Neutrophil (primary cell): ENCODE measurements around the gene GPR108.

Experiments
- H3K27ac ChIP-seq: fragments of 200-600 bp; sonication (generic); 2 replicates; pipeline ENCODE4 v1.5.1; 2016; ENCODE audit warnings: mild to moderate bottlenecking, moderate library complexity
- H3K27me3 ChIP-seq: fragments of 200-600 bp; sonication (generic); 2 replicates; pipeline ENCODE4 v1.6.0; 2016; ENCODE audit warnings: mild to moderate bottlenecking
- H3K36me3 ChIP-seq: fragments of 200-600 bp; sonication (generic); 2 replicates; pipeline ENCODE4 v1.5.1; 2017
- H3K4me1 ChIP-seq, 2 experiments: fragments of 200-600 bp in 1 of 2; sonication (generic) in 1 of 2; 1 replicate in 1 of 2; 2 replicates in 1 of 2; pipeline versions ENCODE4 v1.5.1 to v1.6.1; 2013 to 2016; ENCODE audit warnings: low read depth in 1 of 2, low read length in 1 of 2, mild to moderate bottlenecking in 1 of 2, moderate library complexity in 1 of 2; ENCODE audit not compliant: control insufficient read depth in 1 of 2, insufficient read depth in 1 of 2
- H3K4me3 ChIP-seq, 2 experiments: fragments of 200-600 bp in 1 of 2; sonication (generic) in 1 of 2; 1 replicate in 1 of 2; 2 replicates in 1 of 2; pipeline ENCODE4 v1.5.1; 2013 to 2016; ENCODE audit warnings: low read depth in 1 of 2, low read length in 1 of 2, mild to moderate bottlenecking in 1 of 2, moderate library complexity in 1 of 2
- H3K9me3 ChIP-seq: fragments of 200-600 bp; sonication (generic); 2 replicates; pipeline ENCODE4 v1.5.1; 2016
- TF ChIP-seq, protein P1 (sequence below): fragments of 200-600 bp; sonication (generic); IDR thresholded peaks from 2 replicates; pipeline ENCODE4 v1.5.1; 2016; ENCODE audit warnings: antibody characterized with exemption

The GPR108 gene

DNA sequence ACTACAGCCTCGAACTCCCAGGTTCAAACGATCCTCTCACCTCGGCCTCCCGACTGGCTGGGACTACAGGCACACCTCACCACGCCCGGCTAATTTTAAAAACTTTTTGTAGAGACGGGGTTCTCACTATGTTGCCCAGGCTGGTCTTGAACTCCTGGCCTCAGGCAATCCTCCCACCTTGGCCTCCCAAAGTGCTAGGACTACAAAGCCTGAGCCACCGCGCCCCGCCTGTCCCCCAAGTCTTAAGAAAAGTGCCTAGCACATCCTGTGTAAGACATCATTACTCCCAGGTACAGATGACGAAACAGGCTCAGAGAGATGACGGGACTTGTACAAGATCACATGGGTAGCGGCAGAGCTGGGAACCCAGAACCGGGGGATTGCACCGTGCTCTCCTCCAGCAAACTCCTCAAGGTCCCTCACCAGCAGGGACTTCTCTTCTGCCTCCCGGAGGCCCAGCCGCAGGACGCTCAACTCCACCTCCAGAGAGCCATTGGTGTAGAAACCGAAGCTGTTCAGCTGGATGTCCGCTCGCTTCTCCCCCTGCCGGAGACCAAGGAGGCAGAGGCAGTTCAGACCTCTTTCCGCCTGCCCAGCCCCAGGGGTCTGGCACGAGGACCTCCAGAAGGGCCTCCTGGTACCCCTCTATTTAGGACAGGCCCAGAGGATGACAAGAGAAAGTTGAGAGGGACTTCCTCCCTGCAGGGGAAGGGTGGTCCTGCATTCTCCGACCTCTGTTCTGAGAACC, 1.0 kb downstream of the GPR108 start:
- peaks cover 37% of the 10 kb centered on the region for H3K36me3 ChIP-seq
- TF ChIP-seq, protein P1, sequence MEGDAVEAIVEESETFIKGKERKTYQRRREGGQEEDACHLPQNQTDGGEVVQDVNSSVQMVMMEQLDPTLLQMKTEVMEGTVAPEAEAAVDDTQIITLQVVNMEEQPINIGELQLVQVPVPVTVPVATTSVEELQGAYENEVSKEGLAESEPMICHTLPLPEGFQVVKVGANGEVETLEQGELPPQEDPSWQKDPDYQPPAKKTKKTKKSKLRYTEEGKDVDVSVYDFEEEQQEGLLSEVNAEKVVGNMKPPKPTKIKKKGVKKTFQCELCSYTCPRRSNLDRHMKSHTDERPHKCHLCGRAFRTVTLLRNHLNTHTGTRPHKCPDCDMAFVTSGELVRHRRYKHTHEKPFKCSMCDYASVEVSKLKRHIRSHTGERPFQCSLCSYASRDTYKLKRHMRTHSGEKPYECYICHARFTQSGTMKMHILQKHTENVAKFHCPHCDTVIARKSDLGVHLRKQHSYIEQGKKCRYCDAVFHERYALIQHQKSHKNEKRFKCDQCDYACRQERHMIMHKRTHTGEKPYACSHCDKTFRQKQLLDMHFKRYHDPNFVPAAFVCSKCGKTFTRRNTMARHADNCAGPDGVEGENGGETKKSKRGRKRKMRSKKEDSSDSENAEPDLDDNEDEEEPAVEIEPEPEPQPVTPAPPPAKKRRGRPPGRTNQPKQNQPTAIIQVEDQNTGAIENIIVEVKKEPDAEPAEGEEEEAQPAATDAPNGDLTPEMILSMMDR, result peak; percentile 74

DNA sequence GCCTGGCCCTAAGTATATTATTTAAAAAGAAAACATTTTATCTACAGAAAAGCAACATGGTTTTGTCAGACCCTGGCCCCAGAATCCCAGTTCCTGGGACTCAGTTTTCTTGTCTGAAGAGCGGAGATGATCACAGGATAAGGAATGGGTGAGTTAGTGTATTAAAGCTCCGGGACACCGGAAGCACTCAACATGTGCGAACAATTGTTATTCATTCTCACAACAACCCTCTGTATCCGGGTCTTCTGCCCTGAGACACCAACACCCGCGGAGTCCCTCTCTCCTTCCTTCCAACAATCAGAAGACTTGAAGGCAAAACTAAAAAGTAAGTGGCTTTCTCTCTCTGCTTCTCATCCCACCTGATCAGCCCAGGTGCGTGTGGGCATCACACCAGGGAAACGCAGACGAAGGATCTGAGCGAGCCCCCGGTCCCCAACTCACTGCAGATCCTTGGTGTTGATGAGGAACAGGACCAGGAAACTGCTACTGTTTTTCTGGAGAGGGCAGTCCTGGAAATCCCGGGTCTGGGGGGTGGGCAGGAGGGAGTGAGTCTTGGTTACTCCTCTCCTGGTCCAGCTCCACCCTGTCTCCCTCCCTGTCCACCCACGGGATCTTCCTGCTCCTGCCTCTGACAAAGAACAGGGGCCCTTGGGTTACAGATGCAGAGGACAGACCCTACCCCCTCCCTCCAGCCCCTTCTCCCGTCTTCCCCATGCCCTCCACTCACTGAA, 2.0 kb downstream of the GPR108 start:
- H3K27me3 ChIP-seq, result peaks cover 8% of the 10 kb centered on the region
- TF ChIP-seq, protein P1, result no peak
- H3K4me3 ChIP-seq, result no peak overlapping the region
- peaks cover 46% of the 10 kb centered on the region for H3K36me3 ChIP-seq
- H3K27ac ChIP-seq, result peak overlapping the region; percentile 91
- H3K9me3 ChIP-seq, result no peaks in the 10 kb centered on the region
- H3K4me1 ChIP-seq, result peaks cover 43 to 46% of the 10 kb centered on the region in 2 experiments

More for the DNA sequence above, 1.0 kb downstream of the GPR108 start:
- Histone ChIP-seq H3K27ac (peak overlapping the region; percentile 91), H3K27me3 (peaks cover 18% of the 10 kb centered on the region), H3K4me1 (peaks cover 53 to 56% of the 10 kb centered on the region in 2 experiments), H3K4me3 (peak overlapping the region; percentile 81 to 99), H3K9me3 (no peaks in the 10 kb centered on the region)

DNA sequence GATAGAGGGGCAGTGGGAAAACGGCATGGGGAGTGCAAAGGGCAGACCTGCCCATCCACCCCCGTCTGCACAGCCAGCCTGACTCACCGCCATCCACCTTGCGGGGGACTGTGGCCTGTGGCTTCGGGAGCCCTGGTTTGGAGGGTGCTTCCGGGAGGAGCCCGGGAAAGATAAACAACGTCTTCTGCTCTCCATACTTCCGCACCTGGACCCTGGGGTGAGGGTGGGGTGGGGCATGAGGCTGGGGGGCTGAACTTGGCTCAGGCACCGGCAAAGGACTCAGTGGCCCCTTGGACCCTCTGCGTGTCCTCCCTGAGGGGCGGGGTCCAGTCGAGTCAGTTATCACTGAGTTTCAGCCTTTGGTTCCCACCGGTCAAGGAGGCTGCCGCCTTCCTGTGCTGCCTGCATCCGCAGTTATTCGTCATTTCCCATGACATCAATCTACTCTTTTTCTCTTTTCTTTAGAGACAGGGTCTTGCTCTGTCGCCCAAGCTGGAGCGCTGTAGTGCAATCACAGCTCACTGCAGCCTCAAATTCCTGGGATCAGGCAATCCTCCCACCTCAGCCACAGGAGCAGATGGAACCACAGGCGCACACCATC, 3.2 kb downstream of the GPR108 start:
- H3K4me3 ChIP-seq, result no peak overlapping the region
- H3K27me3 ChIP-seq, result no peaks in the 10 kb centered on the region
- H3K36me3 ChIP-seq, result peaks cover 46% of the 10 kb centered on the region
- no peak overlapping the region for H3K27ac ChIP-seq
- no peaks in the 10 kb centered on the region for H3K9me3 ChIP-seq
- peaks cover 43 to 44% of the 10 kb centered on the region in 2 experiments for H3K4me1 ChIP-seq
- TF ChIP-seq, protein P1, result no peak

DNA sequence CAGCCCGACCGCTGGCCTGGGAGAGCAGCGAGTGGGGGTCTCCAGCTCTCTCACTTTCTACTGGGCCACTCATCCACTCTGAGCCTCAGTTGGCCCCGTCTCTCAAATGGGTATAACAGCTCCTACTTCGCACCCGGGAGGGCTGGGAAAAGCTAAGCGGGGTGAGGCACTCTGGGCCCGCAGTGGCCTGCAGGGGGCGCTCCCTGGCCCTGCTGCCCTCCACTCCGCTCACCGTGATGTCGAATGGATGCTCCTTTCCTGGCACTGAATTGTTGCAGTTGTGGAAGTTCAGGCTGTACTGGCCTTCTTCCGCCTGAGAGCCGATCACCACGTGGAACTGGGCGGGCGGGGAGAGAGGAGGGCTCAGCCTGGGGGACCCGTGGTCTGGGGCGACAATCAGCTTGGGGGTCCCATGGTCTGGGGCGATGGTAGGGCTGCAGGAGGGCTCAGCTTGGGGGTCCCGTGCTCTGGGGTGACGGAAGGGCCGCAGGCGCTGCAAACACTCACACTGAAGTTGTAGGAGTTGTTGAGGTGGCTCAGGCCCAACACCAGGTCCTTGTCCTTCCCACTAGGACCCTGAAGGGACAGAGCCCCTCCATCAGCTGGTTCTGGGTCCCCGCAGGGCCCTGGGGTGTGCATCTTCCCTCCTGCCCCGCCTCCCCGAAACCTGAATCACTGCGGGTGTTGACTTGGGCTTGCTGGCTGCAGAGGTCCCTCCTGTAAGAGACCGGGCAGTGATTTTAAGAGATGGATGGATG, 3.9 kb downstream of the GPR108 start:
- H3K4me3 ChIP-seq, result no peak overlapping the region
- TF ChIP-seq, protein P1, result no peak
- no peaks in the 10 kb centered on the region for H3K9me3 ChIP-seq
- peaks cover 43 to 44% of the 10 kb centered on the region in 2 experiments for H3K4me1 ChIP-seq
- no peak overlapping the region for H3K27ac ChIP-seq
- peaks cover 46% of the 10 kb centered on the region for H3K36me3 ChIP-seq
- H3K27me3 ChIP-seq, result no peaks in the 10 kb centered on the region

DNA sequence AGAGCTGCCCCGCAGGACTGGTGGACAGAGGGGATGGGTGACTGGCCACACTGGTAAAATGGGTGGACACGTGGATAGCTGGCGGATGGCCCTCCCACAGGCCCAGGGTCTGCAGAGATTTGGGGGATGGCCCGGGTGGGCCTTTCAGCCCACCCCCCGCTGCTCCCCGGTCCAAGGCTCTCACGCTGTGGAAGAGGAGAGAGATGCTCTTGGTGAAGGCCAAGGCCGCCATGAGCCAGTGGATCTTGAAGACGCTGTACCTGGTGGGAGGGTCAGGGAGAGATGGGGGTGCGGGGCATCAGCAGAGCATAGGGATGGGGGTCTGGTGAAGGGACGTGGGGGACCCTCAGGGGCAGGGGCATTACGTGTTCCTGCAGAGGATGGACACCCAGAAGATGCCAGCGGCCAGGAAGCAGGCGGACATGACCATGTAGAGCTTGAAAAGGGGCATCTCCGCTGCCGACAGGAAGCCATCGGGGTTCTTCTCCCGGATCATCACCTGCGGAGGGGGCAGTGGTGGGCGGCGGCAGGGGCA, 4.5 kb downstream of the GPR108 start:
- Histone ChIP-seq H3K4me1 (peaks cover 43 to 44% of the 10 kb centered on the region in 2 experiments), H3K27me3 (no peaks in the 10 kb centered on the region), H3K9me3 (no peaks in the 10 kb centered on the region), H3K27ac (no peak overlapping the region), H3K4me3 (no peak overlapping the region), H3K36me3 (peaks cover 46% of the 10 kb centered on the region)
- TF ChIP-seq, protein P1, result no peak
